Kidney (tissue), 14 donors: ENCODE results near the gene GLIPR1L1. TPM values are rescaled to one million over a fixed set of nuclear protein-coding genes. Genes with fewer than 3 reads are reported as not detected.

Experiments used
- DNase-seq, 5 donors: peaks; one replicate each; pipeline ENCODE4 v3.0.0-alpha.2; 2013 to 2020
- FAIRE-seq: peaks from 2 replicates; lab custom pipeline; 2012; peaks lifted over from hg19 to GRCh38; lab: Jason Lieb, UNC
- H3K27ac ChIP-seq, 2 donors: one replicate each; pipeline ENCODE4 v1.7.0; 2013; ENCODE audit warnings: low read depth in 2 of 2, low read length in 2 of 2, inconsistent platforms in 1 of 2
- H3K27me3 ChIP-seq: one replicate; pipeline ENCODE4 v1.7.1; 2013; ENCODE audit warnings: low read length, inconsistent platforms; ENCODE audit not compliant: control insufficient read depth, insufficient read depth
- H3K36me3 ChIP-seq, 3 donors: one replicate each; pipeline versions ENCODE4 v1.7.0 to v1.7.1; 2013; ENCODE audit warnings: low read length in 3 of 3, control low read depth in 1 of 3, inconsistent platforms in 1 of 3; ENCODE audit not compliant: insufficient read depth in 3 of 3, control insufficient read depth in 2 of 3
- H3K4me1 ChIP-seq, 3 donors: one replicate each; pipeline versions ENCODE4 v1.7.0 to v1.7.1; 2013; ENCODE audit warnings: low read length in 3 of 3, inconsistent platforms in 1 of 3, low read depth in 1 of 3; ENCODE audit not compliant: control insufficient read depth in 2 of 3, insufficient read depth in 2 of 3
- H3K4me3 ChIP-seq, 3 donors: one replicate each; pipeline versions ENCODE4 v1.7.0 to v1.8.1; 2013; ENCODE audit warnings: low read length in 3 of 3, control low read depth in 1 of 3, inconsistent platforms in 1 of 3
- H3K9ac ChIP-seq, 3 donors: one replicate each; pipeline versions ENCODE4 v1.7.0 to v1.7.1; 2013; ENCODE audit warnings: low read length in 3 of 3, control low read depth in 1 of 3, inconsistent platforms in 1 of 3
- H3K9me3 ChIP-seq, 3 donors: one replicate each; pipeline versions ENCODE4 v1.7.0 to v1.7.1; 2013; ENCODE audit warnings: low read length in 3 of 3, control low read depth in 1 of 3, inconsistent platforms in 1 of 3; ENCODE audit not compliant: control insufficient read depth in 2 of 3, insufficient read depth in 1 of 3
- CTCF ChIP-seq: IDR thresholded peaks from 3 replicates; pipeline ENCODE4 v1.5.1; 2012; ENCODE audit warnings: mild to moderate bottlenecking, moderate library complexity, borderline replicate concordance; ENCODE audit not compliant: insufficient read depth; ENCODE audit errors: extremely low read depth
- intact Hi-C: fragments of 100-400 bp; cut with DNase I; formaldehyde crosslinking; loops from one replicate; pipeline ENCODE4 v1.11.1; 2022
- polyA plus RNA-seq: library from polyadenylated mRNA; stranded (reverse); fragments of 350-450 nt; fragmentation: Illumina TruSeq; extraction: RNeasy Lipid Tissue Mini Kit (QIAGEN cat#74804); gene quantifications from one replicate; pipeline ENCODE4 v1.2.3, GENCODE V29; 2014; ENCODE audit warnings: low read depth, low replicate concordance; ENCODE audit not compliant: insufficient read depth
- total RNA-seq: library from RNA; stranded (reverse); fragmentation: NEBNext Ultra II Directional; extraction: Animal tissue kit (Norgen Biotek cat#: 25700); gene quantifications from one replicate; pipeline ENCODE4 v1.2.1, GENCODE V29; 2021
- donor health status: control.
- donor health status: control.
- donor health status: control.
- donor health status: control.
- donor health status: control.
- donor health status: DM: yes; HTN: yes; CAD: no.
- donor health status: Normal renal cell carcinoma (clear cell type).

GLIPR1L1 gene
- total and polyA plus RNA-seq, 2 donors from 2014 or later: not detected

- TF ChIP-seq CTCF: no peak
- no peak overlapping the region for H3K27ac ChIP-seq
- DNase-seq: no peak
- no peak for FAIRE-seq
- no peaks in the 10 kb centered on the region for H3K36me3 ChIP-seq
- H3K4me3 ChIP-seq: no peak overlapping the region
- H3K9ac ChIP-seq: no peak overlapping the region
- H3K9me3 ChIP-seq: no peaks in the 10 kb centered on the region
- no peaks in the 10 kb centered on the region for H3K27me3 ChIP-seq
- intact Hi-C loops: no loop called here
- H3K4me1 ChIP-seq: no peaks in the 10 kb centered on the region
Observed at GRCh38 chr12:75302781-75303180, 31.7 kb upstream of the GLIPR1L1 start.

GRCh38 chr12:75305412-75306332 is 28.8 kb upstream of the GLIPR1L1 start:
- TF ChIP-seq CTCF: no peak
- Histone ChIP-seq H3K9me3 (no peaks in the 10 kb centered on the region), H3K27ac (no peak overlapping the region), H3K9ac (no peak overlapping the region), H3K4me3 (no peak overlapping the region), H3K36me3 (no peaks in the 10 kb centered on the region), H3K27me3 (no peaks in the 10 kb centered on the region), H3K4me1 (no peaks in the 10 kb centered on the region)
- peak in 1 of 5 donors; percentile 61 for DNase-seq
- intact Hi-C loops: no loop called here
- no peak for FAIRE-seq

- H3K27ac ChIP-seq: no peak overlapping the region
- H3K9ac ChIP-seq: no peak overlapping the region
- no peaks in the 10 kb centered on the region for H3K36me3 ChIP-seq
- no peak overlapping the region for H3K4me3 ChIP-seq
- FAIRE-seq: no peak
- no peaks in the 10 kb centered on the region for H3K27me3 ChIP-seq
- no peaks in the 10 kb centered on the region for H3K4me1 ChIP-seq
- TF ChIP-seq CTCF: no peak
- no peaks in the 10 kb centered on the region for H3K9me3 ChIP-seq
- intact Hi-C loops: no loop called here
- DNase-seq: no peak
Observed at GRCh38 chr12:75308279-75308678, 26.2 kb upstream of the GLIPR1L1 start.
